Subcutaneous adipose tissue (tissue), 4 donors: ENCODE data around the gene ASB18. TPM values are rescaled to one million over a fixed set of nuclear protein-coding genes. Genes with fewer than 3 reads are reported as not detected.

Source experiments
- total RNA-seq, 4 donors: library from RNA; depleted of rRNA; stranded (reverse); fragments of >200 nt; gene quantifications; one replicate each; pipeline ENCODE4 v1.1.0, GENCODE V29; 2016
- TF ChIP-seq, protein P1 (sequence below): fragments of 450-650 bp; IDR thresholded peaks from one replicate; pipeline ENCODE4 v1.5.1; 2016; ENCODE audit warnings: low read depth, mild to moderate bottlenecking, control low read depth, antibody characterized with exemption, moderate library complexity

Gene ASB18
- total RNA-seq, 4 donors from 2014 or later, result not detected

GRCh38 chr2:236282406-236282805, 18.2 kb upstream of the ASB18 start:
- TF ChIP-seq, protein P1, sequence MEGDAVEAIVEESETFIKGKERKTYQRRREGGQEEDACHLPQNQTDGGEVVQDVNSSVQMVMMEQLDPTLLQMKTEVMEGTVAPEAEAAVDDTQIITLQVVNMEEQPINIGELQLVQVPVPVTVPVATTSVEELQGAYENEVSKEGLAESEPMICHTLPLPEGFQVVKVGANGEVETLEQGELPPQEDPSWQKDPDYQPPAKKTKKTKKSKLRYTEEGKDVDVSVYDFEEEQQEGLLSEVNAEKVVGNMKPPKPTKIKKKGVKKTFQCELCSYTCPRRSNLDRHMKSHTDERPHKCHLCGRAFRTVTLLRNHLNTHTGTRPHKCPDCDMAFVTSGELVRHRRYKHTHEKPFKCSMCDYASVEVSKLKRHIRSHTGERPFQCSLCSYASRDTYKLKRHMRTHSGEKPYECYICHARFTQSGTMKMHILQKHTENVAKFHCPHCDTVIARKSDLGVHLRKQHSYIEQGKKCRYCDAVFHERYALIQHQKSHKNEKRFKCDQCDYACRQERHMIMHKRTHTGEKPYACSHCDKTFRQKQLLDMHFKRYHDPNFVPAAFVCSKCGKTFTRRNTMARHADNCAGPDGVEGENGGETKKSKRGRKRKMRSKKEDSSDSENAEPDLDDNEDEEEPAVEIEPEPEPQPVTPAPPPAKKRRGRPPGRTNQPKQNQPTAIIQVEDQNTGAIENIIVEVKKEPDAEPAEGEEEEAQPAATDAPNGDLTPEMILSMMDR, result no peak

DNA sequence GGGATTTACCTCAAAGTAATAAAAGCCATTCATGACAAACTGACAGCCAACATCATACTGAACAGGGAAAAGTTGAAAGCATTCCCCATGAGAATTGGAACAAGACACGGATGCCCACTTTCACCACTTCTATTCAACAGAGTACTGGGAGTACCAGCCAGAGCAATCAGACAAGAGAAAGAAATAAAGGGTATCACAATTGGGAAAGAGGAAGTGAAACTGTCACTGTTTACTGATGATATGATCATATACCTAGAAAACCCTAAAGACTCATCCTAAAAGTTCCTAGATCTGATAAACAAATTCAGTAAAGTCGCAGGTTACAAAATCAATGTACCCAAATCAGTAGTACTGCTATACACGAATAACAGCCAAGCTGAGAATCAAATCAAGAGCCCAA, 17.2 kb upstream of the ASB18 start:
- TF ChIP-seq, protein P1, result no peak

DNA sequence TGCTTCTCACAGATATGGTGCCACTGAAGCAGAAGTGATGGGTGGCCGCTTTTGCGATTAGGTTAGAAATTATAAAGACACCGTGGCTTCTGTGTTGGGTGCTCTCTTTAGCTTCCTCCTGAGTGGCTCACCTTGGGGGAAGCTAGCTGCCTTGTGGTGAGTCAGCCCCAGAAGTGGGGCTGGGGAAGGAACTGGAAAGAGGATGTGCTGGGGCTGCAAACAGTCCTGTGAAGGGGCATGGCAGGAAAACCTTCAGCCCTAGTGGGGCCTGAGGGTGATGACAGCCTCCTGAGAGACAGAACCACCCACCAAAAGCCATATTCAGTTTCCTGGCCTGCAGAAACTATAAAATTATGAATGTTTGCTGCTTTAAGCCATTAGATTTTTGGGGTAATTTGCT, 8.9 kb upstream of the ASB18 start:
- TF ChIP-seq, protein P1, result no peak

DNA sequence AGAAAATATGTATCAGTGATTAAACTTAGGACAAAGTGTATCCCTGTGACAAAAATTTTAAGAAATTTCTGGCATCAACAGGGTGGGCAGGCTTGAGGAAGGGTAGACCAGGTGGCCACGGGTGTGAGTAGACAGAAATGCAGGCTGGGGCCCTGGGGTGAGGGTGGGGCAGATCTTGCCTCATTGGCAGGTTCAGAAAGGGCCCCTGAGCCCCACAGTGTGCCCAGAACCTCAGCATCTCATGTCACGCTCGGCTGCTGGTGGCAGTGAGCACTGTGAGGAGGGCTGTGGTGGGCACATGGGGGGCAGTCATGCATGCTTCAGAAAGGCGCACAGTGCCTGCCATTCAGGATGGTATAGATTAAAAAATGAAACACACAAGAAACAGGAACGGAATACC, 7.6 kb upstream of the ASB18 start:
- TF ChIP-seq, protein P1, result no peak

GRCh38 chr2:236265675-236266074, 1.5 kb upstream of the ASB18 start:
- TF ChIP-seq, protein P1, result no peak

GRCh38 chr2:236262238-236262637, 2.0 kb downstream of the ASB18 start:
- TF ChIP-seq, protein P1, result no peak

- TF ChIP-seq, protein P1, result no peak
These were observed 2.8 kb downstream of the ASB18 start for GRCh38 chr2:236261452-236261851.
